ENCODE measurements around the gene OR2D2.

DNA sequence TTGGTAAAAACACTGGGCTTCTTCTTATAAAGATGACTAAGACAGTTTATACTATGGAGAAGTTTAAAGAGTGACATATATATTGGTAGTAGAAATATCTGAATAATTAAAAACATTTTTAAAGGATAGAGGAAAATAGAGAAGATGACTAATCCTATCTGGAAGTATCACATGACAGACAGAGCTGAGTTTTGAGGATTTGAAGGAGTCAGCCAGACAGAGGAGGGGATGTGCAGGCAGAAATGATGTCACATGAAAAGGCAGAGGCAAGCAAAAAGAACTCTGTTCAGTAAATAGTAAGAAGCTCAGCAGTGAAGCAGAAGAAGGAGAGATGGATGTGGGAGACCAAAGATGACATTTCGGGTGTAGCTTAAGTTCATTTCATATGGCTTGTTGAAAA is 27.9 kb downstream of the OR2D2 start:
- TF ChIP-seq POLR2AphosphoS5 (IDR thresholded peaks at IDR 0.05; ENCODE audit: borderline replicate concordance, low read depth, low read length): no peak
- no peak for TF ChIP-seq EZH2 (IDR thresholded peaks at IDR 0.05)
